ENCODE results near the gene SYNE1. TPM values are rescaled to one million over a fixed set of nuclear protein-coding genes. Genes with fewer than 3 reads are reported as not detected.
A peak's percentile ranks its signal among the peaks of the same experiment; 100 is the strongest.

SYNE1 gene
- total RNA-seq, 1 donor: 101 TPM

DNA sequence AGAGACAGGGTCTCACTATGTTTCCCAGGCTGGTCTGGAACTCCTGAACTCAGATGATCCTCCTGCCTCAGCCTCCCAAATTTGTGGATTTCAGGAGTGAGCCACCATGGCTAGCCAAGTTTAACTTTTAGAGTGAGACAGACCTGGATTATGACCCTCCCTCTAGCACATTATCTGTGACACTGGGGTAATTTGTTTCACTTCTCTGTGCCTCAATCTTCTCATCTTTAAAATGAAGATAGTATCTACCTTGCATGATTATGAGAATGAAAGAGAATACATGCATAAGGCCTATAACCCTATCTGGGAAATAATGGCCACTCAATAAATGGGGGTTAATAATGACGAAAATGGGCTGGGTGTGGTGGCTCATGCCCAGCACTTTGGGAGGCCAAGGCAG is 373.6 kb downstream of the SYNE1 start:
- no peak for DNase-seq (ENCODE audit: low read depth)
- no peak for TF ChIP-seq CTCF (IDR thresholded peaks at IDR 0.05; ENCODE audit: insufficient read depth, low read depth, low read length)
- no peak overlapping the region for H3K4me3 ChIP-seq (ENCODE audit: low read depth, low read length)

- DNase-seq (ENCODE audit: low read depth): no peak
- no peak for TF ChIP-seq CTCF (IDR thresholded peaks at IDR 0.05; ENCODE audit: insufficient read depth, low read depth, low read length)
- H3K4me3 ChIP-seq (ENCODE audit: low read depth, low read length): no peak overlapping the region
These were observed 376.0 kb downstream of the SYNE1 start for GRCh38 chr6:152261179-152261578.

GRCh38 chr6:152259234-152259633 is 377.9 kb downstream of the SYNE1 start:
- no peak for DNase-seq (ENCODE audit: low read depth)
- H3K4me3 ChIP-seq (ENCODE audit: low read depth, low read length): no peak overlapping the region
- TF ChIP-seq CTCF (IDR thresholded peaks at IDR 0.05; ENCODE audit: insufficient read depth, low read depth, low read length): no peak

- TF ChIP-seq CTCF (IDR thresholded peaks at IDR 0.05; ENCODE audit: insufficient read depth, low read depth, low read length): no peak
- DNase-seq (ENCODE audit: low read depth): no peak
- no peak overlapping the region for H3K4me3 ChIP-seq (ENCODE audit: low read depth, low read length)
These were observed 379.6 kb downstream of the SYNE1 start for GRCh38 chr6:152257581-152257980.

- TF ChIP-seq CTCF (IDR thresholded peaks at IDR 0.05; ENCODE audit: insufficient read depth, low read depth, low read length): no peak
These were observed 387.0 kb downstream of the SYNE1 start for GRCh38 chr6:152250127-152250526.

DNA sequence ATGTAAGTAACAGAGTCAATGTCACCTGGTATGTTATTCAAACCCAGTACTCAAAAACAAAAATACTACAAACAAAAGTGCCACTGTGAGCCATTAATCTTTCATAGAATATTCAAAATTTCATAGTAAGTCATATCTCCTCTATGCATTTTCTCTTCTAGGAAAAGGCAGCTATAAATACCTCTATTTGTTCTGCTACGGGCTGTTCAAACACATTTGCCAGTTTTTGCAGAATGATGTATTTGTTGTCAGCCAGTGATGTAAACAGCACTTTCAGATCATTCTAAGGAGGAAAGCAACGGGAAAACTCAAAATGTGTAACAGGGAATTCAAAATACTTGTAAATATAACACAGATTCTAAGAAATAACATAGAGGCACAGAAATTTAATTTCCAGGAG is 388.2 kb downstream of the SYNE1 start:
- no peak for TF ChIP-seq CTCF (IDR thresholded peaks at IDR 0.05; ENCODE audit: insufficient read depth, low read depth, low read length)
- H3K4me3 ChIP-seq (ENCODE audit: low read depth, low read length): no peak overlapping the region
- DNase-seq (ENCODE audit: low read depth): no peak

More at GRCh38 chr6:152250127-152250526, 387.0 kb downstream of the SYNE1 start:
- no peak overlapping the region for H3K4me3 ChIP-seq (ENCODE audit: low read depth, low read length)
- DNase-seq (ENCODE audit: low read depth): no peak

DNA sequence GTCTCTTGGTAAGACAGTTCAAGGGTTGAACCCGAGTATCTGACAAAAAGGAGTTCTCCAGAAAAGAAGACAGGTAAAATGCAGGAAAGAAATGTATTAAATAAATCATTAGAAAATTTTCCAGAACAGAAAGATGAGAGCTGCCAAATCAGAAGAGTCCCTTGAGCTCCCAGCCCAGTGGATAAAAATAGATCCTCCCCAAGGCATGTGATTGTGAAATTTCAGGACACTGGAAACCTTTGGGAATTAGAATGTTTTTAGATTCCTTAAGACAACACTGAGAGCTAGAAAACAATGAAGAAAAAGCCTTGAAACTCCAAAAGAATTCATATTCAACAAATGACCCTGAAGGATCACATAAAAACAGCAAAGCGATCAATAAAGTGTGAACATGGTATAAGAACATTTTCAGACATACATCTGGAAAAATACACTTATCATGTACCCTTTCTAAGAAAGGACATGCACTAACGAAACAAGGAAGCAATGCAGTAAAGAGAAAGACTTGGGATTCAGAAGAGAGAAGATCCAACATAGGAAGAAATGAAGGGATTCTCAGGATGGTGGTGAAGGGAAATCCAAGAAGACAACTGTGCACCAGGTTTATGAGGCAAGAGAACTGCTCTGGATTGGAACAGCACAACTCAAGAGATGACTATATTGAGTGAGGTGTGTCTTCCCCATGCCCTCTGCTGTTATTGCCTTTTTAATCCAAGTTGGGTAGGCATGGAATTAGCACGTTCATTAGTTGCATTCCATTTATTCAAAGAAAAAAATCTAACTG is 390.4 kb downstream of the SYNE1 start:
- no peak for TF ChIP-seq CTCF (IDR thresholded peaks at IDR 0.05; ENCODE audit: insufficient read depth, low read depth, low read length)
- no peak overlapping the region for H3K4me3 ChIP-seq (ENCODE audit: low read depth, low read length)
- peak; percentile 73 for DNase-seq (ENCODE audit: low read depth)

Data from fibroblast of villous mesenchyme (primary cell).